Measurements from ENCODE around the gene VSTM1.

- no peak for TF ChIP-seq CREB5 (CRISPR knock-in tag; IDR thresholded peaks at IDR 0.05; ENCODE audit: low read depth)
- no peak for TF ChIP-seq PATZ1 (CRISPR knock-in tag; IDR thresholded peaks at IDR 0.05; ENCODE audit: borderline replicate concordance)
- no peak for TF ChIP-seq ZFP30 (CRISPR knock-in tag; IDR thresholded peaks at IDR 0.05)
- no peak for TF ChIP-seq SNAI2 (CRISPR knock-in tag; IDR thresholded peaks at IDR 0.05)
- no peak for TF ChIP-seq RARB (CRISPR knock-in tag; IDR thresholded peaks at IDR 0.05)
- TF ChIP-seq ESRRG (CRISPR knock-in tag; IDR thresholded peaks at IDR 0.05) = no peak
- TF ChIP-seq, protein P1, sequence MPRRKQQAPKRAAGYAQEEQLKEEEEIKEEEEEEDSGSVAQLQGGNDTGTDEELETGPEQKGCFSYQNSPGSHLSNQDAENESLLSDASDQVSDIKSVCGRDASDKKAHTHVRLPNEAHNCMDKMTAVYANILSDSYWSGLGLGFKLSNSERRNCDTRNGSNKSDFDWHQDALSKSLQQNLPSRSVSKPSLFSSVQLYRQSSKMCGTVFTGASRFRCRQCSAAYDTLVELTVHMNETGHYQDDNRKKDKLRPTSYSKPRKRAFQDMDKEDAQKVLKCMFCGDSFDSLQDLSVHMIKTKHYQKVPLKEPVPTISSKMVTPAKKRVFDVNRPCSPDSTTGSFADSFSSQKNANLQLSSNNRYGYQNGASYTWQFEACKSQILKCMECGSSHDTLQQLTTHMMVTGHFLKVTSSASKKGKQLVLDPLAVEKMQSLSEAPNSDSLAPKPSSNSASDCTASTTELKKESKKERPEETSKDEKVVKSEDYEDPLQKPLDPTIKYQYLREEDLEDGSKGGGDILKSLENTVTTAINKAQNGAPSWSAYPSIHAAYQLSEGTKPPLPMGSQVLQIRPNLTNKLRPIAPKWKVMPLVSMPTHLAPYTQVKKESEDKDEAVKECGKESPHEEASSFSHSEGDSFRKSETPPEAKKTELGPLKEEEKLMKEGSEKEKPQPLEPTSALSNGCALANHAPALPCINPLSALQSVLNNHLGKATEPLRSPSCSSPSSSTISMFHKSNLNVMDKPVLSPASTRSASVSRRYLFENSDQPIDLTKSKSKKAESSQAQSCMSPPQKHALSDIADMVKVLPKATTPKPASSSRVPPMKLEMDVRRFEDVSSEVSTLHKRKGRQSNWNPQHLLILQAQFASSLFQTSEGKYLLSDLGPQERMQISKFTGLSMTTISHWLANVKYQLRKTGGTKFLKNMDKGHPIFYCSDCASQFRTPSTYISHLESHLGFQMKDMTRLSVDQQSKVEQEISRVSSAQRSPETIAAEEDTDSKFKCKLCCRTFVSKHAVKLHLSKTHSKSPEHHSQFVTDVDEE (CRISPR knock-in tag; IDR thresholded peaks at IDR 0.05) = no peak
- TF ChIP-seq TCF4 (CRISPR knock-in tag; IDR thresholded peaks at IDR 0.05; ENCODE audit: borderline replicate concordance) = no peak
- TF ChIP-seq ZNF8 (CRISPR knock-in tag; IDR thresholded peaks at IDR 0.05) = no peak
- TF ChIP-seq POU6F1 (CRISPR knock-in tag; IDR thresholded peaks at IDR 0.05; ENCODE audit: borderline replicate concordance, low read depth) = no peak
These were observed 11.2 kb upstream of the VSTM1 start for GRCh38 chr19:54074851-54075250.
